Measurements from ENCODE around the gene MDP1.
A peak's percentile ranks its signal among the peaks of the same experiment; 100 is the strongest.
"Not testable (repeated sequence)": the region's sequence is repeated elsewhere in the genome, so short reads cannot be mapped to it uniquely, and the experiment has no call there.

Gene MDP1

DNA sequence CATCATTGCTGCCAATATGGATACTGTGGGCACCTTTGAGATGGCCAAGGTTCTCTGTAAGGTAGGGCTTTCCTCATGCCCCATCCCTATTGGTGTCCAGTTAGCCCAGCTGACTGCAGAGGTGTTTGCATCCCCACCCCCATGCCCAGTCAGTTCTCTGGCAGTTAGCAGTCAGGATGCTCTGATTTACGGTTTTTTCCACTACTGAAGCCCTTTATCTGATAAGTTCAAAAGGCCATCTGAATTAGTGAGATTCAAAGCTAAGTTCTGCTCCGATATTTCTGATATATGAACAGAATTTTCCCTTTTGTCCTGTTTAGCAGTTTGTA lies 17.6 kb upstream of the MDP1 start:
- peak overlapping the region; percentile 87 for H3K4me3 ChIP-seq (ENCODE audit: low read length)
- DNase-seq (ENCODE audit: low read depth, low spot score): no peak

DNA sequence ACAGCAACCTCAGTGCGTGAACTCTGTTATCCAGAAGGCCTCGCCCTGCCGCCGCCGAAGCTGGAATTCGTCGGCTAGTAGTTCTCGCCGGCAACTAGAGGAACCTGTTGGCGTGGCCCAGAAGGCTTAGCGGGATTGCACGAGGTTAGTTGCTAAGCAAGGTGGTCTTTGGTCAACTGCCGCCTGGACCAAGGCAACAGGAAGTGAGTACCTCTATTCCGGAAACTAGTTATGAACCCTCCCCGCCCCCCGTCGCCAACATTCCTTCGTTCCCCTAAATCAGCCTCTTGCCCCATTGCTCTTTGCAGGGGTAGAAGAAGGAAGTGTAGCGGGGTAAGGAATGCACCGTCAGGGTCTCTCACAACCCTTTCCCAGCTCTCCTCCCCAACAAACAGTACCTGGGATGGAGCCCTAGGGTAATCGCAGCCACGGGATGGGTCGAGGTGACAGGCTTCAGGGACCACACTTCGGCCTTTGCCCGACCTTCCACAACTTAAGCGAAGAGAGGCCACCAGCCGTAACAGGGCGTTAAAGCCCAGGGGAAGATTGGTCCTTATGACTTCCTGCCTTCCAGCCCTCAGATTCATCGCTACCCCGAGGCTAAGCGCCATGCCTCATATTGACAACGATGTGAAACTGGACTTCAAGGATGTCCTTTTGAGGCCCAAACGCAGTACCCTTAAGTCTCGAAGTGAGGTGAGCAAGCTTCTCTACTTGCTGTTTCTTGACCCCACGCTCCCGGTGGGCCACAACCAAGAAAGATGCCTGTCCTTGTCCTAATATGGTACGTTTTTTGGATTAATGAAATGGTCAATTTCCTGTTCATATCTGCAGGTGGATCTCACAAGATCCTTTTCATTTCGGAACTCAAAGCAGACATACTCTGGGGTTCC lies 17.0 kb upstream of the MDP1 start, which contains the start of gene GMPR2:
TSS of gene GMPR2 (plus strand) at position 285 of the 893 bp plus-strand sequence. CDS start at position 610, 325 bp downstream.
- no peak for DNase-seq (ENCODE audit: low read depth, low spot score)

DNA sequence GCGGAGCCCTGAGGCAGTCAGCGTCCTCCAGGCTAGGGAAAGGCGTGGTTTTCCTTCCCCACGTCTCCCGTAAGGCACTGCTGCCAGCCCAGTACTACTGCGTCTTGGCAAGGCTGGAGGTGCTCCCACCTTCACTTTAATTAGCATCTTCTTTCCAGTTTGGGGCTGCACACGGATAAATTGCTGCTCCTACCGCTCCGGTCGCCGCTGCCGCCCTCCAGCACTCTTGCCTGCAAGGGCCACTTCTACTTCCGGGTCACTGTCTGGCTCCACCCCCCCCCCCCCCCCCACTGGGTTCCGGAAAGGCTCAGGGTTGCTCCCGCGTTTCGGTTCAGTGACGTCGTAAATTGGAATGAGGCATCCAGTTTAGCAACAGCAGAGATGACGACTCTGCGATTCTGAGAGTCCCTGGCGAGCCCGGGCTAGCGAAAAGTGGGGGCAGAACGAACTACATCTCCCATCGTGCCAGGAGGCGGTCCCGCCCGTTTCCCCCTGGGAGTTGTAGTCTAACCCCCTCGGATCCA lies 16.3 kb upstream of the MDP1 start, which contains the start of gene NEDD8:
TSS of gene NEDD8 (minus strand) at position 247 of the 524 bp plus-strand sequence. CDS start at position 147, 100 bp downstream.
- DNase-seq (ENCODE audit: low read depth, low spot score): peak; percentile 90
- H3K4me3 ChIP-seq (ENCODE audit: low read length): peak within 1 kb of the TSS; percentile 87

More for the DNA sequence above, 17.0 kb upstream of the MDP1 start, which contains the start of gene GMPR2:
- peak within 1 kb of the TSS; percentile 87 for H3K4me3 ChIP-seq (ENCODE audit: low read length)

DNA sequence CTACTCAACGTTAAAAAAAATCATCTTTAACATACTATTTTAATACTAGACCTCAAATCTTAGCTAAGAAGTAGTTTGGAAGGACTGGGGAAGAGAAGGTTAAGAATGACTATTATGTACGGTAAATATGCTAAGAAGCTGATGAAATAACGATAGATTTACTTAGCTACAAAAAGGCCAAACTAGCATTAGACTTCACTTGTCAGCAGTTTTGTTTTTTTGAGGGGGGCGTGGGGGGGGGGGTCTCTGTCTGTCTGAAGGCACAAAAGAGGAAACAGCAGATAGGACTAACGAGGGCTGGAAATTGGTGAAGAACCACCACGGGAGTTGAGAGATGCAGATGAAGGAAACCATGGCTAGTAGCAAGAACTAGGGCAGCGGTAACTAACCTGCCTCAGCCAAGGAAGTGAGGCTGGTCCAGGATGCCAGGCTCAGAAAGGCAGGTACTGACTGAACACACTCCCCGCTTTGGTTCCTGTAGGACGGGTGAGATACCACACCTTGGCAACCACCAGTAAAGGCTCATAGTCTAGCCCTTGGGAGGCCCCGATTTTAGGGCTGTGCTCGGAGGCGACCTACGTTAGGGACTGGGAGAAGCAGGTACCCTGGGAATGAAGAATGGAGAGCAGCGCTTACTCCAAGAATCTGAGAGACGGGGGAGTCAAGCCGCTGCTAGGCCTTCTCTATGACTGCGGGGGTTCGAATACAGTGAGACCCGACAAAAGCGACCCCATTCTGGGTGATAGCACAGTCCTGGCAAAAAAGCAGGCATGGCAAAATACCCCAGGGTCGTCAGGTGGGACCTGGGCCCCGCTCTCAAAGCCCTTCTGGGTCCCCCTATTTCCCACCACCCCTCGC lies 15.6 kb upstream of the MDP1 start:
- peak overlapping the region; percentile 87 for H3K4me3 ChIP-seq (ENCODE audit: low read length)
- no peak for DNase-seq (ENCODE audit: low read depth, low spot score)

DNA sequence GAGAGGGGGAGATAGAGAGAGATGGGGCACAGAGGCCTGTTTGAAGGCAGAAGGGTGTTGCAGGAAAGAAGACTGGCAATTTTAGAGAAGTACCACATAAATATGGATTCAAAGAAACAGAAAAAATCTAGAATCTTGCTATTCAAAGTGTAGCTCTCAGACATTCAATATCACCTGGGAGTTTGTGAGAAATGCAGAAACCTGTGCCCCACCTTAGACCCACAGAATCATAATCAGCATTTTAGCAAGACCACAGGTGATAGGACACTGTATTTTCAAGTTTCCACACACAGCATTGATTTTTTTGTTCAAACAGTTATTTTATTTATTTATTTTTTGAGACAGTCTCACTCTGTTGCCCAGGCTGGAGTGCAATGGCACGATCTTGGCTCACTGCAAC lies 13.0 kb upstream of the MDP1 start:
- no peak overlapping the region for H3K4me3 ChIP-seq (ENCODE audit: low read length)
- no peak for DNase-seq (ENCODE audit: low read depth, low spot score)

DNA sequence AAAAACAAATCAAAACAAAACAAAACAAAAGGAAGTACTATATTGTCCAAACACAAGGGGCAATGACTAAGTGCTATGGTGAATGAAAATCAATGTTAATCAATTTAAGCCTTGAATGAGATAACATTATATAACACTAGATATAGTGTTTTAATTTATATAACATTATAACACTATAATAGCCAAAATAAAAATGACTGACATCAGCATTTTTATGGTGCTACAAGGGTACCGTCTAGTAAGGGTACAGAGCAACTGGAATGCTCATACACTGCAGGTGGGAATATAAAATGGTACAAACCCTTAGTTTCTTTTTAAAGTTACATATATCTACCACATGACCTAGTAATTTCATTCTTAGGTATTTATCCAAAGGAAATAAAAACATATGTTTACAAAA lies 10.6 kb upstream of the MDP1 start:
- H3K4me3 ChIP-seq (ENCODE audit: low read length): no peak overlapping the region
- no peak for DNase-seq (ENCODE audit: low read depth, low spot score)

DNA sequence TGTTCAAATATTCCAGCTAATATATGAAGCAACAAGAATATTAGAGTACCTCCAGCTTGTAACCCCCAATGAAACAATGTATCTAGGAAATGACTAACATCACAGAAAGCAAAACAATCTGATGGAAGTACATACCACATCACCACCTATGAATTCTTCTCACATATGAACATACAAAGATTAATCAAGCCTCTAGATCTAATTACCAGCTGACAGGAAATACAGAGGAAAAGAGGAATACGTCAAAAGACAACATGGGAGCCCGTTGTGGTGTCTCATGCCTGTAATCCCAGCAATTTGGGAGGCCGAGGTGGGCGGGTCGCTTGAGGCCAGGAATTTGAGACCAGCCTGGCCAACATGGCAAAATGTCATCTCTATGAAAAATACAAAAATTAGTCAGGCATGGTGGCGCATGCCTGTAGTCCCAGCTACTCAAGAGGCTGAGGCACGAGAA lies 8.8 kb upstream of the MDP1 start:
- no peak for DNase-seq (ENCODE audit: low read depth, low spot score)
- H3K4me3 ChIP-seq (ENCODE audit: low read length): no peak overlapping the region

DNA sequence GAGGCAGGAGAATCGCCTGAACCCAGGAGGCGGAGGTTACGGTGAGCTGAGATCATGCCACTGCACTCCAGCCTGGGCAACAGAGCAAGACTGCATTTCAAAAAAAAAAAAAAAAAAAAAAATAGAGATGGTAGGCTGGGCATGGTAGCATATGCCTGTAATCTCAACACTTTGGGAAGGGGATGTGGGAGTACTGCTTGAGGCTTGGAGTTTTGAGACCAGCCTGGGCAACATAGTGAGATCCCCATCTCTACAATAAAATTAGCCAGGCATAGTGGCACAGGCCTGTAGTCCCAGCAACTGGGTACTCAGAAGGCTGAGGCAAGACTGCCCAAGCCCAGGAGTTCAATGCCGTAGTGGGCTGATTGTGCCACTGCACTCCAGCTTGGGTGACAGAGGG lies 7.1 kb upstream of the MDP1 start:
- not testable (repeated sequence) for DNase-seq (ENCODE audit: low read depth, low spot score); H3K4me3 ChIP-seq (ENCODE audit: low read length)

DNA sequence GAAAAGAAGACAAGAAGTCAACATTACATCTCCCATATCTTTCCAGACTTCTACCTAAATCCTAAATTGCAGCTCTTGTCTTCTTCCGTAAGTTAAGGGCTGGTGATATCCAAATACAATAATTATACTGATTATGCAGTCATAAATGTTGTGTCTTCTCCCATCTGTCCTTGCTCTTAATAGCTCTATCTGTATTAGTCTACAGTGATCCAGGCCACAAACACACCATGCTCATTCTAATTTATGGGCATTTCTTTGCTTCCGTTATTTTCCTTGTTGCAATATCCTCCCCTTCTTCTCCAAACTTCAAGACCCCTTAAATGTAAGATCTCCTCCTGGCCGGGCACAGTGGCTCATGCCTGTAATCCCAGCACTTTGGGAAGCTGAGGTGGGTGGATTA lies 3.7 kb upstream of the MDP1 start:
- no peak overlapping the region for H3K4me3 ChIP-seq (ENCODE audit: low read length)
- DNase-seq (ENCODE audit: low read depth, low spot score): no peak

DNA sequence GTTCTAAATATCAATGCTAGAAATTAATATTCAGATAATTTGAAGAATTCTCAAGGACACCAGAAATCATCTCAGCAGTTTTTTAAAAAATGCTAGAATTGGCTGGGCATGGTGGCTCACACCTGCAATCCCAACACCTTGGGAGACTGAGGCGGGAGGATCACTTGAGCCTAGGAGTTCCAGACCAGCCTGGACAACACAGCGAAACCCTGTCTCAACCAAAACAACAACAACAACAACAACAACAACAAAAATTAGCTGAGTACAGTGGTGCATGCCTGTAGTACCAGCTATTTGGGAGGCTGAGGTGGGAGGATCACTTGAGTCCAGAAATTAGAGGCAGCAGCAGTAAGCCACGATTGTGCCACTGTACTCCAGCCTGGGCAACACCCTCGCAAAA lies 3.2 kb upstream of the MDP1 start:
- H3K4me3 ChIP-seq (ENCODE audit: low read length): no peak overlapping the region
- no peak for DNase-seq (ENCODE audit: low read depth, low spot score)

DNA sequence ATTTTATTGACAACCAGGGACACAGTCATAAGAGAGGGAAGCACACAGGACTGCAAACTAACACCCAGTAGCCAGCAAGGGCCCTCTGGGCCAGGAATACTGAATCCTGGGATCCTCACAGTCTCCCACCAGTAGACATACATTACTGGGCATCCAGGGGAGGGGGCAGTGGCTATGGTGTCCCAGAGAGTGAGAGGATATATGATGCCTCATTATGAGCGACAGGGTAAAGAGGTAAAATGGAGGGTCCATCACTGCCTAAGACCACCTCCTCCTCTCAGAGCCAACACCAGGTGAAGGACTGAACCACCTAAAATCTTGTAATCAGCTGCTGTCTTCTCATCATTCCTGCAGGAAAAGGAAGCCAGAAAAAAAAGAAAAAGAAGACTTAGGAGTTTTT lies 1.0 kb upstream of the MDP1 start:
- H3K4me3 ChIP-seq (ENCODE audit: low read length); DNase-seq (ENCODE audit: low read depth, low spot score): not testable (repeated sequence)

DNA sequence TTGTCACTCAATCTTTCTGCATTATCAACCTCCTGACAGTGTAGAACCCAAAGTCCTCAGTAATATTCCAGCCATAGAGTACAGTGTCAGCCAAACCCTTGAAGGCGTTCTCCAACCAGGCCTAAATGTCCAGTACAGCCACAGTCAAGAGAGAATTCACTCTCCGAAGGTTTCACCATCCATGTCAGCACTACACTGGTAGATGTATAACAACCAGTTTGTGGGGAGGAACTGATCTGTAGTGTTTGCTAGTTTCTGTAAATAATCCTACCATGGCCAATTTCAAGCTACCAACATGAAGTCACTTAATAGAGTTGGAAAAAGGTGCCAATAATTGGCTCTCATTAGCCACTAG lies 456 bp upstream of the MDP1 start:
- DNase-seq (ENCODE audit: low read depth, low spot score): no peak
- H3K4me3 ChIP-seq (ENCODE audit: low read length): peak overlapping the region; percentile 95

DNA sequence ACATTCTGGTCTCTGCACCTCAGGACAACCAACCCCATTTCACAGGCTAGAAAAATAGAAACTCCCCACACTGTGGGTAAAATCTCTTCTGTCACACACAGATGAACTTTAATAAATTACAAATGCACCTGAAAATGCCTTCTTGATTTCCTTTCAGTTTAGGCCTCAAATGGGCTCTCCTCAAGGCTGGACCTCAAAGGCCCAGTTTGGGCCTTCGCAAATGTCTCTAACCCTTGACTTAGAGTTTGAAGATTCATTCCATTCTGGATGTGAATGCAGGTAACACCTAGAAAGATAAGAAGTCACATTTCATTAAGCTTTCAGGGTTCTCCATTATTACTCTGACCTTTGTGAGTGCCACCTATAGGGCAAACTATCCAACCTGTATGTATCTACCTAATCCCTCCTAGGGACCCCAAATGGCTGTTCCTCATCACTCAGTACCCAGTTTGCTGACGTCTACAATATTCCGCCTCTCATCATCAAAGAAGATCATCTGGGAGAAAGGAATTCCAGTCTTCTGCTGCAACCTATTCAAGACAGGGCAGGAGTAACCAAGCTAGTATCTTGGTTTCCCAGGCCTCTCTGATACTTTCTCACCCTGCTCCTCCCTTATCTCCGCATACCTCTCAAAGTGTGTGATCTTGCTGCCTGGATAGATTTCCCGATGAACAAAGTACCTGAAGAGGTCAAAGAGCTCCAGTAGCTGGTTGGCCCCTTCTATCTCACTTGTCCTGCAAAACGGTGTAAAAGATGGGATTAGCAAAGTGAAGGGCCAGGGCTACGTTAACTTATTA lies 1.8 kb downstream of the MDP1 start:
- peak overlapping the region; percentile 85 for H3K4me3 ChIP-seq (ENCODE audit: low read length)
- no peak for DNase-seq (ENCODE audit: low read depth, low spot score)

DNA sequence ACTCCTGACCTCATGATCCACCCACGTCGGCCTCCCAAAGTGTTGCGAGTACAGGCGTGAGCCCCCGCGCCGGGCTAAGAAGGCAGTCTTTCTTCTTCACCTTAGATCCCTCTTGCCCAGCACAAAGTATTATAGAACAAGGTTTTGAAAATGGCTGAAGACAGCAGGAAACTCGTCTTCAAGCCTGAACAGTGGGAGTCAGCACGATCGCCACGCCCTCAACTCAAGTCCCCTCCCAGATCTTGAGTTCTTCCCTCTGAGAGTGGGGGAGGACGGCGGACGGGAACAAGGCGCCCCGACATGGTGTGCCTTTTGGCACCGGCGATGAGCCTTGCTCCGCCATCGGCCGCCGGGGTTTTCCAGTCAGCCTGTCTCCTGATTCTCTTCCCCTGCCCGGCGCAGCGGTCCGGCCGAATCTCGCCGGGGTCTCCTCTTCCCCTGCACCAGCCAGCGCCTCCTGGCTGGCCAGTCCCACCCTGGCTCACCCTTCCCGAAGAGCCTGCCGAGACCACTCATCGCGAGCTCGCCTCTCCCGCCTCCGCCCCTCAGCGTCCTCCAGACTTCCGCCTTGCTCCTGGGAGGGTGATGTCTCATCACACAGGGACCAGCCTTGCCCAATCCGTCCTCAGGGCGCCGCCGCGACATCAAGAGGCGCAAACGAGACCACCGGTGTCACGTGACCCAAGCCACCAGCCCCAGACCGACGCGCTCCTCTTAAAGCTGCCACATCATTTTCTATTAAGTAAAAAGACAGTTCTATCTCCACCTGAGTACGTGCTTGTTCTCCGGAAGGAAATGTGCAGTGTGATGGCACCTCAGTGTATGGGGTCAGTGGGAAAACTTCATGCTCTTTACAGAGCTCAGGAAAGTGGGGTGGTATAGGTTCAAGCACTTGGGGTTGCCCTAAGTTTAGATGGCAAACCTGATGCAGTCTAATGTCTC lies 2.7 kb downstream of the MDP1 start, which contains the start of gene CHMP4A:
TSS of gene CHMP4A (minus strand) at position 565 of the 942 bp plus-strand sequence. CDS start at position 516, 49 bp downstream.
- H3K4me3 ChIP-seq (ENCODE audit: low read length): peak within 1 kb of the TSS; percentile 85
- peak; percentile 96 for DNase-seq (ENCODE audit: low read depth, low spot score)

DNA sequence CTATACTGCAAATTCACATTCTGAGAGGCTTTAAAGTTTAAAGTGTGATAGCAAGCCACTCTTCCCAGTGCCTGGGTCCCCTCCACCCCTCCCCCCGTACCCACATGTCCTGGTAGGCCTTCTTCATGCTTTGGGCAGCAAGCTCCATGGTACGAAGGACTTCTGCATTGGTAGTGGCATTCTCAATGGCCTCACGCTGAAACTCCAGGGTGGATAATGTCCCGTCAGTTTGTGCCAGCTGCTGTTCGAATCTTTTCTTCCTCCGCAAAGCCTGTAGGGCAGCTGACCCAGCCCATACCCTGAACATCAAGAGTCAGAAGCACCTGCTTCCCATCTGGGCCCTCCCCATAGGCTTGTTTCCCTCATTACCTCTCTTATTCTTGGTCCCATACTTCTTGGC lies 4.6 kb downstream of the MDP1 start:
- no peak overlapping the region for H3K4me3 ChIP-seq (ENCODE audit: low read length)
- no peak for DNase-seq (ENCODE audit: low read depth, low spot score)

DNA sequence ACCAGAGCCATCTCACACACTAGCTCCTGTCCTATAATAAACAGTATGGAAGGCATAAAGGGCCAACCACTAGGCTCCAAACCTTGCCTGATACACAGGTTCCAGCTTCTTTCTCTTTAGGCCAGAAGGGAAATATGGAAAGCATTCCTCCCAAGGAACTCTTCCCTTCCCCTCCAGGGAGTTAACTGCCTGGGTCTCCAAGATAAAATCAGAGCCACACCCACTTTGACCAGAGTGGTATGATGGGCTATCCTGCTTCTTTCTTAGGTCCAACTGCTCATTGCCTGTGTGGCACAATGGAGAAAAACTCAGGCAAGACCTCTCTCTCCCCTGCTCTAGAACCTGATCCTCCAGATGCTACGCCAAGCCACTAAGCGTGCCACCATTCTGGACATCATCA lies 8.2 kb downstream of the MDP1 start:
- DNase-seq (ENCODE audit: low read depth, low spot score): no peak
- H3K4me3 ChIP-seq (ENCODE audit: low read length): no peak overlapping the region

DNA sequence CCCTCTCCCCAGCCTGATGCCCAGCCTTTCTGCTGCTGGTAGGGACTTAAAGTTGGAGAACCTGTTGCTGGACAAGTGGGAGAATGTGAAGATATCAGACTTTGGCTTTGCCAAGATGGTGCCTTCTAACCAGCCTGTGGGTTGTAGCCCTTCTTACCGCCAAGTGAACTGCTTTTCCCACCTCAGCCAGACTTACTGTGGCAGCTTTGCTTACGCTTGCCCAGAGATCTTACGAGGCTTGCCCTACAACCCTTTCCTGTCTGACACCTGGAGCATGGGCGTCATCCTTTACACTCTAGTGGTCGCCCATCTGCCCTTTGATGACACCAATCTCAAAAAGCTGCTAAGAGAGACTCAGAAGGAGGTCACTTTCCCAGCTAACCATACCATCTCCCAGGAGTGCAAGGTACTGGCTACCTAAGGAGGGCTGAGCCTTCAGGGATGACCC lies 8.7 kb downstream of the MDP1 start:
- DNase-seq (ENCODE audit: low read depth, low spot score): peak; percentile 37
- H3K4me3 ChIP-seq (ENCODE audit: low read length): no peak overlapping the region
